HG03039 (cell line): Measurements from ENCODE around the gene FOXO6.

Experiments
- ATAC-seq: cut with Tn5 transposase; IDR thresholded peaks from one replicate; pipeline ENCODE4 v1.9.1; 2021; ENCODE audit warnings: mild to moderate bottlenecking, moderate library complexity; ENCODE audit not compliant: unreplicated experiment

FOXO6 gene

DNA sequence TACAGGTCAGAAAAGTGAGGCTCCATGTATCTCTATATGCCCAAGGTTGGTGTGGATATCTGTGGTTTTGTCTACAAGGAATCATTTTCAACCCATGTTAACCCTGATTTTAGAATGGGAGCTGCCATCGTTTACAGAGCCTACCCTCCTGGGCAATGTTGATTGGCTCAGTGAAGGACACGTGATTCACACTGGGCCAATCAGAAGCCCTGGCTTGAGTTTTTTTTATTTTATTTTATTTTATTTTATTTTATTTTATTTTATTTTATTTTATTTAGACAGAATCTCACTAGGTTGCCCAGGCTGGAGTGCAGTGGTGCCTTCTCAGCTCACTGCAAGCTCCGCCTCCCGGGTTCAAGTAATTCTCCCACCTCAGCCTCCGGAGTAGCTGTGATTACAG lies 35.8 kb downstream of the FOXO6 start:
- ATAC-seq = no peak

DNA sequence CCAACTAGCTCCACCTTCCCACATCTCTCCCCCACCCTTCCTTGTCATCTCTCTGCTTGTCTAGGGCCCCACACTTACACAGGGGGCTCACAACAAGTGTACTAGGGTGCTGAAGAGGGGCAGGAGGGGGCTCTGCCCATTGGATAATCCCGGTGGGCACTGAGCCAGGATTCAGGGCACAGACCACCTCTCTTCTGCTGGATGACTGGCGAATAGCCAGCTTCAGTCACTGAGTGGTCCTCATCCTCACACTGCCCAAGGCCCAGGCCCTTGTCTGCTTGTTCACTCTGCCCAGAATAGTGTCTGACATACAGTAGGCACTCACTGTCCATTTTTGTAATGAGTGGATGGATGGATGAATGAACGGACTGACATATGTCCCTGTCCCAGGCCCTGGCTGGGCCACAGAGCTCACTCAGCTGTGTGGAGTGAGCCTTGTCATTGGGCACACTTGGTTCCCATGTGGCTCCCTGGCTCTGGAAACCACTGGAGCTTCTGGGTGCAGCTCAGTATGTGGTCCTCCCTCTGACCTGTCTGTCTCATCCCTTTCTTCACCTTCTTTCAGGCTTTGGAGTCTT lies 36.6 kb downstream of the FOXO6 start:
- ATAC-seq = no peak

DNA sequence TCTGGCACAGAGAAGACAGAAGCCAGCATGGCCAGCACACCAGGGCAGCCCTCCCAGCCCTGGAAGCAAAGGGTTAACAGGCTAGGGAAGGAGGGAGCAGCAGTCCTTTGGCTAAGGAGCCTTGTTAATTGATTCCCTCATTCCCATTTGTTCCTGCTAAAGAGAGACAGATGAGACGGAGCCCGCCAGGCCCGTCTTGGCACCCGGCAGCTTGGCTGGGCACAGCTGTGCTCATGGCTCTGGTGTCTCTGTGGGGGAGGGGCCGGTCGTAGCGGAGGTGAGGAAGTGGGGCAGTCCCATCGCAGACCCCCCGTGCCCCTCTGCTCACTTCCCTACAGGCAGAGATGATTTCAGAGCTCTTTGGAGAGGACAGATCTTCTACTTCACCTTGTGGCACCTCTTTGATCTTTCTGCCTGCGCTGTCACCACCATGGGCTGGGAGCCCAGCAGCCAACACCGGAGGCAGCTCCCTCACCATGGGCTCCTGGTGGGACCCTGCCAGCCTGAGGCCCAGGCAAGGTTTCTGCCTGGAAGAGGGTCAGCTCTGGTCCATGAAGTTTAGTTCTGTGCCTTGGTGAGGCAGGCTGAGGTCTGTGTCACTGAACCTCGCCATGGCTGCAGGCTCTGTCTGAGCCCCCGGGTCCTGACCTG lies 38.0 kb downstream of the FOXO6 start:
- no peak for ATAC-seq

DNA sequence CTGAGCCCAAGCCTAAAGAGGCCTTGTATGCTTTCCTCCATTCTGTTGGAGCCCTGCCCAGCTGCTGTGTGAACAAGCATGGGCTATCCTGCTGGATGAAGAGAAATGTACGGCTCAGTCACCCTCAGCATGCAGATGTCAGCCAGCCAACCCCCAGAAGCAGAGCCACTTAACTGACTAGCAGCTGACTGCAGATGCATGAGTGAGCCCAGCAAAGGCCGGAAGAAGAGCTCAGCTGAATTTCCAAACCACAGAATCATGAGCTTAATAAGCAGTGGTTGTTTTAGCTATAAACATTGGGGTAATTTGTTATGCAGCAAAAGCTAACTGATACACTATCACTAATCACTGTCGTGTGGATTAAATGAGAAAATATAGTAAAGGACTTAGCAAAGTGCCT lies 39.0 kb downstream of the FOXO6 start:
- no peak for ATAC-seq

DNA sequence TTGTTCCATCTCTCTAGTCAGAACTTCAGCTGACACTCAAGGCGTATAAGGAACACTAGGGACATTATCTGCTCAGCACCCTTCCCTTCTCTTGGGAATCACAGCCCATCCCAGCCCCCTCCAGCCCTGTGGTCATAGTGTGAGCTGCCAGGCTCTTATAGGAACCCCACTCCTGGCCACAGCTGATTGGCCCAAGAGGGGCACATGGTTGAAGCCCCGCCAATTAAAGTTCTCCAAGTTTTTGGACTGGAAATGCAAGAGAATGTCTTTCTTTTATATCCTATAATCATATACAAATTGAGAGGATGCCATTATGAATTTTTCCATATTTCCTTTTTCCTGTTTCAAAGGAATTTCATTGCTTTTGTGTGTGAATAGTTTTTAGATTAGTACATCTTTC lies 40.7 kb downstream of the FOXO6 start:
- no peak for ATAC-seq

GRCh38 chr1:41404308-41404761 lies 43.1 kb downstream of the FOXO6 start:
- no peak for ATAC-seq

DNA sequence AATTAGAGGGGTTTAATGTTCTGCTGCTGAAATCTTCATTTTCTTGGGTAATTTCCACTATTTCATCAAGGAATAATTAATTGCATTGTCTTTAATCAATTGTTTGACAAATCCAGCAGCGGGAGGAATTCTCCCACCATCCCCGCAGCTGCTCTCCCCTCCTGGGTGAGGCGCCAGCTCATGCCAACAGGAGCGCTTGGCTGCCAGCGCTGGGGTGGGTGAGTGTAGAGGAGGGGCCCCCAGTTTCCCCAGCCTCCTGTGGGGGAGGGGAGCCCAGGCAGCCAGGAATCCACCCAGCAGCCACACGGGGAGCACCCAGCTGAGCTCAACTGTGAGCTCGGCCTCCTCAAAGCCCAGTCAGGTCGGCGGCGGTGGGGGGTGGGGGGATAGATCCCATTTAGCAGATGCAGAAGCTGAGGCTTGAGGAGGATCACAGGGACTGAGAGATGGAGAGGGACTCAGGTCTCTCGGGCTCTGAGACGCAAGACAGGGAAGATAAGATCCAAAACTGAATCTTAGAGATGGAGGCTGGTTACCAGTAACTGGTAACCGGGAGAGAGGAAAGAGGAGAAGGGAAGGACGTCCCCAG lies 46.5 kb downstream of the FOXO6 start:
- no peak for ATAC-seq

GRCh38 chr1:41408691-41409090 lies 47.5 kb downstream of the FOXO6 start:
- ATAC-seq = no peak

DNA sequence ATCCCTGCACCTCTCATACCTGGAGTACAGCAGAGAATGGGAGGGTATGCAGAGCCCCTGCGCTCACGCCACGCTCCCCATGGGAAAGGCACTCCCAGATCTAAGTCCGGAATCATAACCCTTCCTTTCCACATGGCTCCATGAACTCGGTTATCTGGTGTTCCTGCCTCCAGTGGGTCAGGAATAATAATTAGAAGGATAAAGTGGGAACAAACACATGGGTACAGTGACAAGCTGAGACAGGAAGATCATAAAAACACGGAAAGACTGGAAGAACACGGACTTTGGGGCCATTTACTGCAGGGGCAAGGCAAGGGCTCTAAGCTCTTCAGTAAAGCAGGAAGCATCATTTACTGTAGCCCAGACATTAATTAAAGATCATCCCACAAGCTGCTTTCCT lies 48.6 kb downstream of the FOXO6 start:
- ATAC-seq = no peak

DNA sequence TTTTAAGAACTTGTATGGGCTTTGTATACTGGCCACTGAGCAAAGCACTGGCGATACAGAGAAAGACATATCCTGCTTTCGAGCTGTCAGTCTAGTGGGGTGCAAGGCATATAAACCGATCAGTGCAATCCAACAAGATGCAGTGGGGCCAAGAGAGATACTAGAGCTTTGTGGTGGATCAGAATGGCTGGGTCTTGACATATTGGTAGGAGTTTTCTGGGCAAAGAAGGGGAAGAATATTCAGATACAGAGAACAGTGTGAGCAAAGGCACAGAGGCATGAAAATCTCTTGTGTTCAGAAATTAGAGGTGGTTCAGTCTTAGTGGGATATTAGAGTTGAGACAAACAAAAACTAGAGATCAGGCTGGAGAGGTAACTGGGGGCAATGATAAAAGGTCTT lies 49.2 kb downstream of the FOXO6 start:
- no peak for ATAC-seq

GRCh38 chr1:41411229-41411628 lies 50.0 kb downstream of the FOXO6 start:
- no peak for ATAC-seq

DNA sequence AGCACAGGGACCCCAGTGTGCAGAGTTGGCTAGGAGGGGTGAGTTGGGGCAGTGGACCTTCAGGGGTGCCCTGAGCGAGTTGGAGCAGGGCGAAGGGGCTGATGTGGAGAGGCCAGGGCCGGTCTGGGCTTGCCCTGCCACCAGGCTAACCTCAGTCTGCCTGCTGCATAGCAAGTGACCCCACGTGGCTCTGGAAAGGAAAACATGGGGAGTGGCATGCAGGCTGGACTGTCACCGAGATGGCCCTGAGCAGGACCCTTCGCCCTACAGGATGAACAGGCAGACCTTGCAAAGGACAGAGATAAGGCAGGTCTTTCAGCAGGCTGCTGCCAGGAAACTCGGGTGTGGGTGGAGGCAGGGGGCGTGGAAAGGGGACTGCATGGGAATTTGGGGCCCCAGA lies 51.5 kb downstream of the FOXO6 start:
- ATAC-seq = no peak

DNA sequence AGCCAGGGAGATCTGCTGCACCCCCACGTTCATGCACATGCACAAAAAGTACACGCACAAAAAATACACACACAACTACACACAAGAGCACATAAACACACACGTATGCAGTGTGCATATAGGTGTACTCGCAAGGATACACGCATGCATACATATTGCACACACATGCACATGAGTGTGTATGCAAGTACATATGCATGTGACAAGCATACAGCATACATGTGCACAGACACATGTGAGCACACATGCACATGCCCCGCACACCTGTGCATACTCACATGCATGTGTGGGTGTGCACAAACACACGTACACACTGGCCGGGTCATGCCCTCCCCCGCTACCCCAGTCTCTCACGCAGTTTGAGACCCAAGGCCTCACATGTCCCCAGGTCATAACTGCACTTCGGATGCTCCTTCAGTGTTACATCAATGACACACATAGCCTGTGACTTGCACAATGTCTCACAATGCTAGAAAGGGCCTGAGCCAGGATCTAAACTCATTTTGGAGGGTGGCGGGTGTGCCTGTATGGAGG lies 52.6 kb downstream of the FOXO6 start:
- ATAC-seq = no peak

- ATAC-seq = no peak
These were observed 53.1 kb downstream of the FOXO6 start for GRCh38 chr1:41414296-41414695.

DNA sequence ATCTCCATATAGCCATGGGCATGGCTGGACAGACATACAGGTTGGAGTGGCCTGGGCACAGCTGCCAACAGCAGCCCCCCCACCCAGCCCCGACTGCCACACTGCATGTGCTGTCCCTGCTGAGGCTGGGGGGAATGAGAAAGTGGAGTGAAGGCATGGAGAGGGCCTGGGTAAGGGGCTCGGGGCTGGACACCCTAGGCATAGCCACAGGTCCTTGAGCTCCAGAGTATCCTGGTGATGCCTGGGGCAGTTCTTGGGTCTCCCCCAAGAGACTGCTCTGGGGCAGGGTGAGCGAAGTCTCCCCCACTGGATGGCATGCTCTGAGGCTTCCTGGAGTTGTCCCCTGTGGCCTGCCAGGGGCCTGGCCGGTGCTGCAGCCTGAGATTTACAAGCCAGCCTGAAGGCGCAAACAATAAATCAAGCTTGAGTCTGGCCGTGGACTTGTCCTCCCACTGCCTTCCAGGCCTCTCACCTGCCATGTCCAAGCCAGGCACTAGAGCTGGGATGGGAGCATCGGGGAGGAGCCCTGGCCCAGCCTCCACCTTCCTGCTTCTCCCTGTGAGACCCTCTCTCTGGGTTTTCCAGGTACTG lies 53.6 kb downstream of the FOXO6 start:
- ATAC-seq = no peak

- ATAC-seq = no peak
These were observed 54.8 kb downstream of the FOXO6 start for GRCh38 chr1:41416081-41416480.

GRCh38 chr1:41416552-41417334 lies 55.5 kb downstream of the FOXO6 start:
- no peak for ATAC-seq

- no peak for ATAC-seq
These were observed 56.1 kb downstream of the FOXO6 start for GRCh38 chr1:41417335-41417682.

DNA sequence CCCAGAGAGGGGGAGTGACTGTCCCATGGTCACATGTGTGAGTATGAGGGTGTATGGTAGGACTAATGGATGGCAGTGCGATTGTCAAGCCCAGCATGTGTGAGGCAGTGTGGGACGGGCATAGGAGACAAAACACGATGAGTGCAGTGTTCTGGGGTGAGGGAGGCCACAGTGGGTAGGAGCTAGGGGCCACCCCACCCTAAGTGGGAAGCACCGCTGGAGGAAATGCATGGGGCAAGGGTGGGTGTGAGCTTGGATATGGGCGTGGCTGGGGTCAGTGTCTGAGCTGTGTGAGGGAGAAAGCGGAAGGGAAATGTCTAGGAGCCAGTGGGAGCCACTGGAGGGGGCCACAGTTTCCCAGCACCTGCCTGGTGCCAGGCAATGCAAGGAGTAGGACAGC lies 56.5 kb downstream of the FOXO6 start:
- ATAC-seq = no peak

- no peak for ATAC-seq
These were observed 57.8 kb downstream of the FOXO6 start for GRCh38 chr1:41418857-41419583.
